NB4 (cell line): Measurements from ENCODE around the gene SPPL2B.

ENCODE experiments used
- CTCF ChIP-seq: IDR thresholded peaks from one replicate; pipeline ENCODE4 v1.5.1; 2012; ENCODE audit warnings: low read depth, low read length
- MYC ChIP-seq: IDR thresholded peaks from 2 replicates; pipeline ENCODE4 v1.6.1; 2011; ENCODE audit warnings: low read depth, low read length
- POLR2A ChIP-seq: IDR thresholded peaks from 2 replicates; pipeline ENCODE4 v1.6.1; 2011; ENCODE audit warnings: mild to moderate bottlenecking; ENCODE audit not compliant: insufficient read length; ENCODE audit errors: extremely low read depth
- TF ChIP-seq, protein P1 (sequence below): IDR thresholded peaks from 2 replicates; pipeline ENCODE4 v1.6.1; 2011; ENCODE audit warnings: low read depth, low read length

GRCh38 chr19:2326699-2327360 is 1.7 kb upstream of the SPPL2B start:
- TF ChIP-seq CTCF (no peak), POLR2A (no peak), MYC (no peak)
- TF ChIP-seq, protein P1, sequence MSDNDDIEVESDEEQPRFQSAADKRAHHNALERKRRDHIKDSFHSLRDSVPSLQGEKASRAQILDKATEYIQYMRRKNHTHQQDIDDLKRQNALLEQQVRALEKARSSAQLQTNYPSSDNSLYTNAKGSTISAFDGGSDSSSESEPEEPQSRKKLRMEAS: no peak
